Progenitor cell of endocrine pancreas (in vitro differentiated cells): ENCODE data around the gene APOBEC3B. TPM values are rescaled to one million over a fixed set of nuclear protein-coding genes. Genes with fewer than 3 reads are reported as not detected.

Source experiments
- DNase-seq: peaks from one replicate; pipeline ENCODE4 v3.0.0; 2021; ENCODE audit warnings: low spot score; ENCODE audit not compliant: unreplicated experiment
- H3K27ac Mint-ChIP-seq: 2 replicates; pipeline ENCODE4 v1.8.0; 2021; ENCODE audit warnings: mild to moderate bottlenecking, moderate library complexity, mixed read lengths
- H3K27me3 Mint-ChIP-seq: 2 replicates; pipeline ENCODE4 v1.8.0; 2021; ENCODE audit warnings: mixed read lengths
- H3K36me3 Mint-ChIP-seq: 2 replicates; pipeline ENCODE4 v1.8.0; 2022; ENCODE audit warnings: mixed read lengths; ENCODE audit not compliant: insufficient read depth
- H3K4me1 Mint-ChIP-seq: 2 replicates; pipeline ENCODE4 v1.8.0; 2021; ENCODE audit warnings: low read depth, mixed read lengths
- H3K4me3 Mint-ChIP-seq: 2 replicates; pipeline ENCODE4 v1.8.0; 2021; ENCODE audit warnings: low read depth, mild to moderate bottlenecking, moderate library complexity, mixed read lengths
- H3K9me3 Mint-ChIP-seq: 2 replicates; pipeline ENCODE4 v1.8.0; 2021; ENCODE audit warnings: low read depth, mixed read lengths
- total RNA-seq: library from RNA; stranded (reverse); gene quantifications from 2 replicates; pipeline ENCODE4 v1.2.1, GENCODE V29; 2021
- TF ChIP-seq, protein P1 (sequence below): fragments of 200-600 bp; sonication (generic); IDR thresholded peaks from one replicate; pipeline ENCODE4 v1.5.0; 2021; ENCODE audit warnings: antibody characterized with exemption, mild to moderate bottlenecking; ENCODE audit not compliant: unreplicated experiment

APOBEC3B gene
- total RNA-seq, 1 donor from 2014 or later = 10.1 TPM

GRCh38 chr22:38952281-38952993 is 29.7 kb upstream of the APOBEC3B start:
- H3K4me1 Mint-ChIP-seq = peaks cover 7% of the 10 kb centered on the region
- H3K27ac Mint-ChIP-seq = no peak overlapping the region
- TF ChIP-seq, protein P1, sequence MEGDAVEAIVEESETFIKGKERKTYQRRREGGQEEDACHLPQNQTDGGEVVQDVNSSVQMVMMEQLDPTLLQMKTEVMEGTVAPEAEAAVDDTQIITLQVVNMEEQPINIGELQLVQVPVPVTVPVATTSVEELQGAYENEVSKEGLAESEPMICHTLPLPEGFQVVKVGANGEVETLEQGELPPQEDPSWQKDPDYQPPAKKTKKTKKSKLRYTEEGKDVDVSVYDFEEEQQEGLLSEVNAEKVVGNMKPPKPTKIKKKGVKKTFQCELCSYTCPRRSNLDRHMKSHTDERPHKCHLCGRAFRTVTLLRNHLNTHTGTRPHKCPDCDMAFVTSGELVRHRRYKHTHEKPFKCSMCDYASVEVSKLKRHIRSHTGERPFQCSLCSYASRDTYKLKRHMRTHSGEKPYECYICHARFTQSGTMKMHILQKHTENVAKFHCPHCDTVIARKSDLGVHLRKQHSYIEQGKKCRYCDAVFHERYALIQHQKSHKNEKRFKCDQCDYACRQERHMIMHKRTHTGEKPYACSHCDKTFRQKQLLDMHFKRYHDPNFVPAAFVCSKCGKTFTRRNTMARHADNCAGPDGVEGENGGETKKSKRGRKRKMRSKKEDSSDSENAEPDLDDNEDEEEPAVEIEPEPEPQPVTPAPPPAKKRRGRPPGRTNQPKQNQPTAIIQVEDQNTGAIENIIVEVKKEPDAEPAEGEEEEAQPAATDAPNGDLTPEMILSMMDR = no peak
- no peak for DNase-seq
- no peak overlapping the region for H3K4me3 Mint-ChIP-seq
- H3K27me3 Mint-ChIP-seq = peaks cover 30% of the 10 kb centered on the region
- no peaks in the 10 kb centered on the region for H3K9me3 Mint-ChIP-seq
- H3K36me3 Mint-ChIP-seq = no peaks in the 10 kb centered on the region

- TF ChIP-seq, protein P1 = no peak
- no peak overlapping the region for H3K27ac Mint-ChIP-seq
- H3K36me3 Mint-ChIP-seq = no peaks in the 10 kb centered on the region
- peaks cover 7% of the 10 kb centered on the region for H3K4me1 Mint-ChIP-seq
- H3K9me3 Mint-ChIP-seq = no peaks in the 10 kb centered on the region
- H3K4me3 Mint-ChIP-seq = no peak overlapping the region
- DNase-seq = no peak
- peaks cover 30% of the 10 kb centered on the region for H3K27me3 Mint-ChIP-seq
Measured at GRCh38 chr22:38953091-38953490, 29.1 kb upstream of the APOBEC3B start.

GRCh38 chr22:38953577-38954413 is 28.4 kb upstream of the APOBEC3B start:
- H3K27me3 Mint-ChIP-seq = peaks cover 34% of the 10 kb centered on the region
- no peak overlapping the region for H3K27ac Mint-ChIP-seq
- TF ChIP-seq, protein P1 = no peak
- H3K4me1 Mint-ChIP-seq = peaks cover 7% of the 10 kb centered on the region
- no peak for DNase-seq
- no peaks in the 10 kb centered on the region for H3K9me3 Mint-ChIP-seq
- H3K36me3 Mint-ChIP-seq = no peaks in the 10 kb centered on the region
- H3K4me3 Mint-ChIP-seq = no peak overlapping the region

DNA sequence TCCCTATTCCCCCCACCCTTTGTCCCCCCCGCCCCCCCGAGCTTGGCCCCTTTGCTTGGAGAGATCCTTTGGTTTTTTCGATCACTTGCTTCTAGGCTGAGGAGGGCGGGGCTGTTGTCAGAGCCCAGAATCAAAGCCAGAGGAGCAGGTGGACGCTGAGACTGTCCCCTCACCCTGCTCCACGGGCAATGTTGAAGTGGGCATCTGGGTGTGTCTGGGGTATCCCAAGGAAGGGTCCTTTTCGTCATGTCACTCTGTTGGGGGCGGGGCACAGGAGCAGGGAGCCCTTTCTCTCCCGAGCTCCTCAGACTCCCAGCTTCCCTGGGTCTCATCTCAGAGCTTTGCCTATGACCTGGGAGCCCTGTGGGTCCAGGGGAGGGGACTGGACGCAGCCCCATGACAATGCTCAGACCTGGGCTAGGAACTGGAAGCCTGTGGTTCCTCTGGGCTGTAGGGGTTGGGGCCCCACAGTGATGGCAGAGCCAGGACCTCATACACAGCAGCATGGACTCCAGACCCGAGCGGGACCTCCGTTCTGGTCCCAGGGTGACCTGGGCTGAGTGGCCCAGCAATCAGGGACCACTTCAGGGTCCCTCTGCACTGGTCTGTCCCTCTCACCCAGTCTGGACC is 27.6 kb upstream of the APOBEC3B start:
- no peak overlapping the region for H3K4me3 Mint-ChIP-seq
- H3K36me3 Mint-ChIP-seq = no peaks in the 10 kb centered on the region
- DNase-seq = no peak
- H3K27ac Mint-ChIP-seq = no peak overlapping the region
- H3K27me3 Mint-ChIP-seq = peaks cover 33% of the 10 kb centered on the region
- peaks cover 7% of the 10 kb centered on the region for H3K4me1 Mint-ChIP-seq
- no peaks in the 10 kb centered on the region for H3K9me3 Mint-ChIP-seq
- TF ChIP-seq, protein P1 = no peak

GRCh38 chr22:38955250-38955905 is 26.8 kb upstream of the APOBEC3B start:
- DNase-seq = no peak
- Mint-ChIP-seq H3K27me3 (peaks cover 33% of the 10 kb centered on the region), H3K27ac (peak overlapping the region; percentile 47), H3K4me3 (no peak overlapping the region), H3K9me3 (no peaks in the 10 kb centered on the region), H3K36me3 (no peaks in the 10 kb centered on the region), H3K4me1 (peaks cover 7% of the 10 kb centered on the region)
- TF ChIP-seq, protein P1 = no peak
